Measurements from ENCODE around the gene PADI3.

DNA sequence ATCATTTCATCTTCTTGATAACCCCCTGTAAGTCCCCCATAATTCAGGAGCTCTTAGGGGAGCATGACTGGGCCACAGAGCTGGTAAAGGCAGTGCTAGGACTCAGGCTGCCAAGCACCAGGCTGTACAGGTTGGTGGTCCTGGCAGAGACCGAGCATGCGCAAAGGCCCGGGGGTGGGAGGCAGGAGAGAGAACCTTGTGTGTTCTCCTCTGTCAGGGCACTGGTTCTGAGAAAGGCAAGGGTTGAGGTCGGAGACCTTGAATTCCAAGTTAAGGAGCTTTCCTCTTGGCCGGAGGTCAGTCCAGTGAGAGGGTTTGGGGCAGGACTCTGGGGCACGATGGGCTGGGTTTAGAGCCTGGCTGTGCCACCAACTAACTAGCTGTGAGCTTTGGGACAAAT lies 23.2 kb downstream of the PADI3 start:
- TF ChIP-seq SP1 (CRISPR knock-in tag; IDR thresholded peaks at IDR 0.05) = no peak
- TF ChIP-seq CTCF (IDR thresholded peaks at IDR 0.05 in 2 of 3, conservative IDR thresholded peaks at IDR 0.05 in 1 of 3; ENCODE audit: insufficient read depth in 2 of 3, low read depth in 1 of 3, low read length in 3 of 3) = no peak
- TF ChIP-seq POLR2A (conservative IDR thresholded peaks at IDR 0.05) = no peak
- TF ChIP-seq SNAPC5 (CRISPR knock-in tag; IDR thresholded peaks at IDR 0.05) = no peak
- TF ChIP-seq ZBTB7A (IDR thresholded peaks at IDR 0.05; ENCODE audit: borderline replicate concordance, control insufficient read depth, low read depth, low read length) = no peak
- TF ChIP-seq, protein P1, sequence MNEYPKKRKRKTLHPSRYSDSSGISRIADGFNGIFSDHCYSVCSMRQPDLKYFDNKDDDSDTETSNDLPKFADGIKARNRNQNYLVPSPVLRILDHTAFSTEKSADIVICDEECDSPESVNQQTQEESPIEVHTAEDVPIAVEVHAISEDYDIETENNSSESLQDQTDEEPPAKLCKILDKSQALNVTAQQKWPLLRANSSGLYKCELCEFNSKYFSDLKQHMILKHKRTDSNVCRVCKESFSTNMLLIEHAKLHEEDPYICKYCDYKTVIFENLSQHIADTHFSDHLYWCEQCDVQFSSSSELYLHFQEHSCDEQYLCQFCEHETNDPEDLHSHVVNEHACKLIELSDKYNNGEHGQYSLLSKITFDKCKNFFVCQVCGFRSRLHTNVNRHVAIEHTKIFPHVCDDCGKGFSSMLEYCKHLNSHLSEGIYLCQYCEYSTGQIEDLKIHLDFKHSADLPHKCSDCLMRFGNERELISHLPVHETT (CRISPR knock-in tag; conservative IDR thresholded peaks at IDR 0.05 in 1 of 2, IDR thresholded peaks at IDR 0.05 in 1 of 2) = no peak
- TF ChIP-seq TCF3 (CRISPR knock-in tag; IDR thresholded peaks at IDR 0.05) = no peak
- TF ChIP-seq TAF1 (IDR thresholded peaks at IDR 0.05; ENCODE audit: control insufficient read depth, extremely low read depth, insufficient read depth, low read length, severe bottlenecking) = no peak
- no peak for TF ChIP-seq EZH2 (IDR thresholded peaks at IDR 0.05; ENCODE audit: borderline replicate concordance, low read depth, low read length)
- TF ChIP-seq ZNF77 (CRISPR knock-in tag; IDR thresholded peaks at IDR 0.05) = no peak
- TF ChIP-seq ESRRA (IDR thresholded peaks at IDR 0.05; ENCODE audit: borderline replicate concordance, low read depth) = no peak
